CD14-positive monocyte (primary cell): ENCODE results near the gene STEAP4. TPM values are rescaled to one million over a fixed set of nuclear protein-coding genes. Genes with fewer than 3 reads are reported as not detected.

ENCODE experiments used
- DNase-seq, 3 donors: peaks; one replicate each; pipeline ENCODE4 v3.0.0-alpha.2; 2011 to 2022
- H2AFZ ChIP-seq: 2 replicates; pipeline ENCODE4 v1.6.0; 2012; ENCODE audit warnings: mild to moderate bottlenecking, low read depth, low read length, inconsistent platforms; ENCODE audit not compliant: insufficient read depth, poor library complexity, severe bottlenecking
- H3K27ac ChIP-seq, 2 donors: 1 replicate in 1 of 2; 2 replicates in 1 of 2; pipeline ENCODE4 v1.5.1; 2012 to 2013; ENCODE audit warnings: low read length in 2 of 2, control low read depth in 1 of 2, inconsistent platforms in 1 of 2, low read depth in 1 of 2, mild to moderate bottlenecking in 1 of 2
- H3K27me3 ChIP-seq, 2 donors: one replicate each; pipeline versions ENCODE4 v1.6.0 to v1.6.1; 2011 to 2013; ENCODE audit warnings: low read length in 2 of 2; ENCODE audit not compliant: control insufficient read depth in 2 of 2, insufficient read depth in 2 of 2
- H3K36me3 ChIP-seq, 2 donors: replicated peaks in 1 of 2; 1 replicate in 1 of 2; 2 replicates in 1 of 2; pipeline versions ENCODE4 v1.5.1 to v1.6.1; 2012 to 2013; ENCODE audit warnings: low read length in 2 of 2, control low read depth in 1 of 2, inconsistent platforms in 1 of 2, mild to moderate bottlenecking in 1 of 2; ENCODE audit not compliant: insufficient read depth in 2 of 2, control insufficient read depth in 1 of 2
- H3K4me1 ChIP-seq, 2 donors: 1 replicate in 1 of 2; 2 replicates in 1 of 2; pipeline versions ENCODE4 v1.5.1 to v1.6.1; 2012 to 2013; ENCODE audit warnings: low read length in 2 of 2, control low read depth in 1 of 2, inconsistent platforms in 1 of 2, mild to moderate bottlenecking in 1 of 2, moderate library complexity in 1 of 2; ENCODE audit not compliant: insufficient read depth in 2 of 2, control insufficient read depth in 1 of 2
- H3K4me2 ChIP-seq: replicated peaks from 2 replicates; pipeline ENCODE3; 2012; ENCODE audit warnings: low read length, moderate library complexity, mild to moderate bottlenecking; ENCODE audit not compliant: poor library complexity, severe bottlenecking; ENCODE audit errors: extremely low read depth
- H3K4me3 ChIP-seq, 3 experiments: fragments of 200-600 bp in 1 of 3; sonication (generic) in 1 of 3; replicated peaks in 1 of 3; 1 replicate in 2 of 3; 2 replicates in 1 of 3; pipeline ENCODE4 v1.5.1; 2011 to 2013; ENCODE audit warnings: low read length in 3 of 3, mild to moderate bottlenecking in 3 of 3, control low read depth in 2 of 3, low read depth in 2 of 3, inconsistent platforms in 1 of 3, moderate library complexity in 1 of 3
- H3K79me2 ChIP-seq: 2 replicates; pipeline ENCODE4 v1.6.0; 2012; ENCODE audit warnings: mild to moderate bottlenecking, control low read depth, inconsistent platforms, low read length, moderate library complexity; ENCODE audit not compliant: insufficient read depth
- H3K9ac ChIP-seq: 2 replicates; pipeline ENCODE4 v1.6.0; 2017; ENCODE audit warnings: low read length, mild to moderate bottlenecking; ENCODE audit not compliant: insufficient read depth, poor library complexity, severe bottlenecking
- H3K9me3 ChIP-seq, 2 donors: replicated peaks in 1 of 2; 1 replicate in 1 of 2; 2 replicates in 1 of 2; pipeline versions ENCODE4 v1.5.1 to v1.6.1; 2012 to 2013; ENCODE audit warnings: low read length in 2 of 2, control low read depth in 1 of 2; ENCODE audit not compliant: control insufficient read depth in 1 of 2, insufficient read depth in 1 of 2
- H4K20me1 ChIP-seq: 2 replicates; pipeline ENCODE4 v1.6.0; 2012; ENCODE audit warnings: mild to moderate bottlenecking, low read length, control low read depth, moderate library complexity; ENCODE audit not compliant: insufficient read depth
- H3K27ac Mint-ChIP-seq, 7 donors: one replicate each; pipeline ENCODE4 v1.8.0; 2020; ENCODE audit warnings: mild to moderate bottlenecking in 7 of 7, mixed read lengths in 7 of 7, moderate library complexity in 6 of 7, inconsistent platforms in 2 of 7
- H3K27me3 Mint-ChIP-seq, 3 donors: one replicate each; pipeline ENCODE4 v1.8.0; 2021 to 2022; ENCODE audit warnings: low read depth in 3 of 3, mild to moderate bottlenecking in 3 of 3, mixed read lengths in 3 of 3, moderate library complexity in 3 of 3, inconsistent platforms in 1 of 3
- H3K36me3 Mint-ChIP-seq, 2 donors: one replicate each; pipeline ENCODE4 v1.8.0; 2020; ENCODE audit warnings: mixed read lengths in 2 of 2, inconsistent platforms in 1 of 2, mild to moderate bottlenecking in 1 of 2
- H3K4me1 Mint-ChIP-seq: one replicate; pipeline ENCODE4 v1.8.0; 2020; ENCODE audit warnings: mild to moderate bottlenecking, mixed read lengths
- H3K4me3 Mint-ChIP-seq, 2 donors: one replicate each; pipeline ENCODE4 v1.8.0; 2020; ENCODE audit warnings: mild to moderate bottlenecking in 2 of 2, mixed read lengths in 2 of 2, moderate library complexity in 1 of 2
- H3K9me3 Mint-ChIP-seq, 7 donors: one replicate each; pipeline ENCODE4 v1.8.0; 2020 to 2022; ENCODE audit warnings: mixed read lengths in 7 of 7, mild to moderate bottlenecking in 6 of 7, moderate library complexity in 6 of 7, inconsistent platforms in 2 of 7
- WGBS: methylation state at CpG from one replicate; pipeline ENCODE4 v1.1.5; 2013; ENCODE audit warnings: missing lambda C conversion rate; ENCODE audit not compliant: insufficient coverage; 5-methylcytosine and 5-hydroxymethylcytosine counted together
- intact Hi-C, 2 donors: fragments of 100-400 bp; cut with micrococcal nuclease; formaldehyde crosslinking; loops; one replicate each; pipeline versions ENCODE4 v1.15.0 to v1.15.1; 2023
- polyA plus RNA-seq, 3 donors: library from polyadenylated mRNA; depleted of rRNA in 1 of 3; unstranded in 2 of 3; stranded (reverse) in 1 of 3; fragments of 300-500 nt in 2 of 3; fragments of >200 nt in 1 of 3; fragmentation: Illumina TruSeq in 2 of 3; gene quantifications; 1 replicate in 2 of 3; 2 replicates in 1 of 3; pipeline ENCODE4 v1.2.3, GENCODE V29; 2012 to 2021
- TF ChIP-seq, protein P1 (sequence below): fragments of 200-600 bp; IDR thresholded peaks from one replicate; pipeline ENCODE4 v1.8.0; 2022; ENCODE audit warnings: antibody characterized with exemption, mild to moderate bottlenecking

STEAP4 gene
- polyA plus RNA-seq, 3 donors, result 17.1 to 40.0 (median 26.2) TPM

DNA sequence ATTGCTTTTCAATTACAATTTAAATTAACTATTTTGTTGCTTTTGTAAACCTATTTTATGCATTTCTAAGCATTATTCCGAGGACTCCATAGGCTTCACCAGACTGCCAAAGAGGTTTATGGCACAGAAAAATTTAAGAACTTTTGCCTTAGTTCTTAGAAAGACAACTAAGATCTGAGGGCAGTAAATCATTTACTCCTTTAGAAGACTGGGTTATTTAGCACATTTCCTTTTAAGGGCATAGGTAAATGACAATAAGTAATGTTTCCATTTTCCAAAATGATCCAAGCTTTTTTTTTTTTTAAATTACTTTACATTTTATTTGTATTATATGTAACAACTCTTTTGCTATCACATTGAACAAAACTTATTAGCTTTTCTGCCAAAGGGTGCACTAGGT lies 15.0 kb upstream of the STEAP4 start:
- peaks cover 56% of the 10 kb centered on the region for H3K4me1 Mint-ChIP-seq
- peaks cover 0 to 4% of the 10 kb centered on the region in 2 donors for H3K36me3 Mint-ChIP-seq
- H3K27ac Mint-ChIP-seq, result peak overlapping the region in 6 of 7 donors; percentile 69 to 96 (median 93)
- TF ChIP-seq, protein P1, sequence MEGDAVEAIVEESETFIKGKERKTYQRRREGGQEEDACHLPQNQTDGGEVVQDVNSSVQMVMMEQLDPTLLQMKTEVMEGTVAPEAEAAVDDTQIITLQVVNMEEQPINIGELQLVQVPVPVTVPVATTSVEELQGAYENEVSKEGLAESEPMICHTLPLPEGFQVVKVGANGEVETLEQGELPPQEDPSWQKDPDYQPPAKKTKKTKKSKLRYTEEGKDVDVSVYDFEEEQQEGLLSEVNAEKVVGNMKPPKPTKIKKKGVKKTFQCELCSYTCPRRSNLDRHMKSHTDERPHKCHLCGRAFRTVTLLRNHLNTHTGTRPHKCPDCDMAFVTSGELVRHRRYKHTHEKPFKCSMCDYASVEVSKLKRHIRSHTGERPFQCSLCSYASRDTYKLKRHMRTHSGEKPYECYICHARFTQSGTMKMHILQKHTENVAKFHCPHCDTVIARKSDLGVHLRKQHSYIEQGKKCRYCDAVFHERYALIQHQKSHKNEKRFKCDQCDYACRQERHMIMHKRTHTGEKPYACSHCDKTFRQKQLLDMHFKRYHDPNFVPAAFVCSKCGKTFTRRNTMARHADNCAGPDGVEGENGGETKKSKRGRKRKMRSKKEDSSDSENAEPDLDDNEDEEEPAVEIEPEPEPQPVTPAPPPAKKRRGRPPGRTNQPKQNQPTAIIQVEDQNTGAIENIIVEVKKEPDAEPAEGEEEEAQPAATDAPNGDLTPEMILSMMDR, result no peak
- Histone ChIP-seq H3K36me3 (no peaks in the 10 kb centered on the region), H2AFZ (no peak overlapping the region), H3K27me3 (no peaks in the 10 kb centered on the region), H3K4me1 (peaks cover 46 to 59% of the 10 kb centered on the region in 2 donors), H3K4me3 (peak overlapping the region in 1 of 3 experiments; percentile 53), H4K20me1 (no peaks in the 10 kb centered on the region), H3K79me2 (no peaks in the 10 kb centered on the region), H3K9ac (no peak overlapping the region), H3K27ac (peak overlapping the region in 1 of 2 donors; percentile 69), H3K9me3 (no peaks in the 10 kb centered on the region), H3K4me2 (peak overlapping the region; percentile 66)
- WGBS, result no CpG with 5 or more reads among the region's 1 CpG
- H3K9me3 Mint-ChIP-seq, result peaks cover 0 to 6% (median 0%) of the 10 kb centered on the region in 7 donors
- intact Hi-C loops, result no loop called here
- no peak overlapping the region for H3K4me3 Mint-ChIP-seq
- H3K27me3 Mint-ChIP-seq, result peaks cover 0 to 2% (median 0%) of the 10 kb centered on the region in 3 donors
- DNase-seq, result no peak

DNA sequence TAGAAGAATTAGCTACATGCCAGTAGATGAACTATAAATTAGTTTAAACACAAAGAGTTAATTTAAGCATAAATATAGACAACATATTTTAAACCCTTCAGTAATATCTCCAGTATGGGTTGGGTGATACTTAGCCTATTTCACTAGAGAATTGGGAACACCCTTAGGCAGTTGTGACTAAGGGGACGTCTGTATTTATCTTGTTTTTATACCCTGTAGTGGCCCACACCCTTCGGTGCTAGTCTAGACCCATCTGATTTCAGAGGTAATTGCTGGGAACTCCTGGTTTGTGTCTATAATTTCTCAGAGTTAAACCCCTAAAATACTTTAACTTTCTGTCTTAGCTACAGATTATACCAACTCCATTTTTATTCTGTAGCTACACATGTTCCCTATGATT lies 11.5 kb upstream of the STEAP4 start:
- Histone ChIP-seq H2AFZ (no peak overlapping the region), H3K27me3 (no peaks in the 10 kb centered on the region), H3K4me3 (no peak overlapping the region), H3K79me2 (no peaks in the 10 kb centered on the region), H3K9ac (no peak overlapping the region), H3K4me2 (no peak overlapping the region), H3K4me1 (peaks cover 70 to 81% of the 10 kb centered on the region in 2 donors), H3K27ac (peak overlapping the region in 1 of 2 donors; percentile 58), H3K36me3 (no peaks in the 10 kb centered on the region), H4K20me1 (no peaks in the 10 kb centered on the region), H3K9me3 (no peaks in the 10 kb centered on the region)
- TF ChIP-seq, protein P1, result no peak
- Mint-ChIP-seq H3K27ac (peak overlapping the region in 5 of 7 donors; percentile 48 to 81 (median 69)), H3K4me1 (peaks cover 74% of the 10 kb centered on the region), H3K9me3 (peaks cover 0 to 3% (median 0%) of the 10 kb centered on the region in 7 donors), H3K4me3 (no peak overlapping the region), H3K27me3 (peaks cover 0 to 5% (median 2%) of the 10 kb centered on the region in 3 donors), H3K36me3 (no peaks in the 10 kb centered on the region)
- no peak for DNase-seq
- 100% methylated on average over 1 of the region's 2 CpGs for WGBS
- intact Hi-C loops, result loop anchor here in 1 of 2 donors (10.0 kb wide), 1 partner anchor 53 kb away; no protein-coding TSS in a partner anchor
